ENCODE results near the gene LGR4.

DNA sequence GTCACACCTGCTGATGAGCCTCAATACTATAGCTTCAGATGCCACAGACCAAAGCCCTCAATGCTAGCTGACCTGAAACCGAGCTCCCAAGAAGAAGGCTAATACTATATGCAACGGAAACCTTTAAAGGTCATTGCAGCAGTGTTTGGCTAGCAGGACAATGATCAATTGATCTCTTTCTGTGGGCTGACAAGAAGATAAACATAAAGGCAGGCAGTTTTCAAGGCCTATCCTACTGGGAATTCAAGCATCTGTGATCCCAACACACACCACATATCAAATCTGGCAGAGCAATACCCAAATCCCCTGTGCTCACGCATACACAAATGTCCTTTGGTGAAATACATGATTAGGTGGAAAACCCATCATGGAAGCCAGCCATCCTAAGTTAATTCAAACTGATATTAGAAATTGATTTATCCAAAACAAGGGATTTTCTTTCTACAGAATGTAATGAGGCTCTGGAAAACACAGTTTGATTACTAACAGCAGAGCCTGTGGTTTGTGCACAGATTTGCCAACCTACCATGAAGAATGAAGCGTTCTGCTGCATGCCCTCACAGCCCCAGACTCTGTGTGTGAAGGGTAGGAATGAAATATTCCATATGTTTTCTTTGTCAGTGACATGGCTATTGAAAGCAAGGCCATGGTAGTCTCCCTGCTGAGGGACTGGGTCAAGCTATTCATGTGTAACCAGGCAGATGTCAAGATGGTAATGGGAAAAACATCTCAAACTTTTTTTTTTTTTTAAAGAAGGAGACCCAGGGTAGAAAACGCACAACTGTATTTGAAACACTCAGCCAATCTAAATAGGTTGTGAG lies 12.2 kb downstream of the LGR4 start:
- no peak for TF ChIP-seq SP1 (IDR thresholded peaks at IDR 0.05)
- TF ChIP-seq NFRKB (IDR thresholded peaks at IDR 0.05), result no peak
- TF ChIP-seq FOXA1 (IDR thresholded peaks at IDR 0.05), result no peak
- no peak for TF ChIP-seq FOXK2 (IDR thresholded peaks at IDR 0.05)
- TF ChIP-seq, protein P1, sequence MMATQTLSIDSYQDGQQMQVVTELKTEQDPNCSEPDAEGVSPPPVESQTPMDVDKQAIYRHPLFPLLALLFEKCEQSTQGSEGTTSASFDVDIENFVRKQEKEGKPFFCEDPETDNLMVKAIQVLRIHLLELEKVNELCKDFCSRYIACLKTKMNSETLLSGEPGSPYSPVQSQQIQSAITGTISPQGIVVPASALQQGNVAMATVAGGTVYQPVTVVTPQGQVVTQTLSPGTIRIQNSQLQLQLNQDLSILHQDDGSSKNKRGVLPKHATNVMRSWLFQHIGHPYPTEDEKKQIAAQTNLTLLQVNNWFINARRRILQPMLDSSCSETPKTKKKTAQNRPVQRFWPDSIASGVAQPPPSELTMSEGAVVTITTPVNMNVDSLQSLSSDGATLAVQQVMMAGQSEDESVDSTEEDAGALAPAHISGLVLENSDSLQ (IDR thresholded peaks at IDR 0.05), result no peak
- no peak for TF ChIP-seq ARNT (IDR thresholded peaks at IDR 0.05)
- TF ChIP-seq FOXM1 (IDR thresholded peaks at IDR 0.05; ENCODE audit: borderline replicate concordance), result no peak
- TF ChIP-seq TARDBP (IDR thresholded peaks at IDR 0.05), result no peak
- no peak for TF ChIP-seq CTBP1 (IDR thresholded peaks at IDR 0.05; ENCODE audit: borderline replicate concordance)
- TF ChIP-seq L3MBTL2 (conservative IDR thresholded peaks at IDR 0.05), result no peak
- TF ChIP-seq ZNF384 (IDR thresholded peaks at IDR 0.05), result no peak
- TF ChIP-seq HDGF (IDR thresholded peaks at IDR 0.05; ENCODE audit: borderline replicate concordance), result no peak

All from HEK293T (cell line).